ENCODE results near the gene OR5B2. TPM values are rescaled to one million over a fixed set of nuclear protein-coding genes. Genes with fewer than 3 reads are reported as not detected.

OR5B2 gene
- polyA plus RNA-seq (2012; ENCODE audit: low read depth, missing spikeins) = not detected

DNA sequence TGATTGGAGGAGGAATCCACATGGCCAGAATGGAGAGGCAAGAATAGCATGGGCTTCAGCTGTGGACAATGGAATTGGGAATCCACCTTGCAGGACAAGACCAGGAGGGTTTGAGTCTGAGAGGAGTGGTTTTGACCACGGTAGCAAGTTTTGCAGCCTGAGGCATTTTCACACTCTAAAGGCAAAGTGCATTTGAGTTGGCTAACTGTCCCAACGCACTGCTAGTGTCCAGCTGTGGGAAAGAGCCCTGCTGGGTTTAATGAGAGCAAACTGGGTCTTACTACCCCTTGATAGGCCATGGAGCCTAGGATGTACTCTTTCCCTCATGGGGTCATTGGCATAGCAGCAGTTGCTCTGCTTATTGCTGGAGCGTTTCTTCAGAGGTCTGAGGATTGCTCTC, at the start of gene OR5B2:
Gene OR5B2, minus strand, starts transcription at position 101 of the 400 bp plus-strand sequence. CDS start 4,860 bp downstream, outside the sequence.
- FAIRE-seq = no peak
- no peak for DNase-seq (ENCODE audit: insufficient read length, low spot score)
- TF ChIP-seq SPI1 (IDR thresholded peaks at IDR 0.05; ENCODE audit: low read depth, low read length) (no peak), POLR2A (IDR thresholded peaks at IDR 0.05; ENCODE audit: low read depth, low read length) (no peak), POU2F2 (IDR thresholded peaks at IDR 0.05; ENCODE audit: low read depth, low read length) (no peak), PAX5 (IDR thresholded peaks at IDR 0.05; ENCODE audit: insufficient read depth, low read length, severe bottlenecking) (no peak), POLR2AphosphoS5 (IDR thresholded peaks at IDR 0.05; ENCODE audit: low read depth, low read length) (no peak), TAF1 (IDR thresholded peaks at IDR 0.05; ENCODE audit: low read depth, low read length) (no peak)

DNA sequence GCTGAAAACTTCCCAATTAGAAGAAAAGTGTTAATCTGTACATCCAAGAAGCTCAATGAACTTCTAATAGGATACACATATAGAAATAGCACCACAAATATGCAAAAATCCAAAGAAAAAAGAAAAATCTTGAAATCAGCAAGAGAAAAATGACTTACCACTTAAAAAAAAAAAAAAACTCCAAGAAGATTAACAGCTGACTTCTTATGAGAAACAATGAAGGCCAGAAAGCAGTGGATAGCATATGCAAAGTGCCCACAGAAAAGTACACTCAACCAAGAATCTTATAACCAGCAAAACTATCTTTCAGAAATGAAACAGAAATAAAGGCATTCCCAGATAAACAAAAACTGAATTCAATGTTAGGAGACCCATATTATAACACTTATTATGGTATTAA, 44.0 kb upstream of the OR5B2 start:
- DNase-seq (ENCODE audit: insufficient read length, low spot score) = no peak
- TF ChIP-seq PAX5 (IDR thresholded peaks at IDR 0.05; ENCODE audit: insufficient read depth, low read length, severe bottlenecking) = no peak
- TF ChIP-seq POU2F2 (IDR thresholded peaks at IDR 0.05; ENCODE audit: low read depth, low read length) = no peak
- no peak for TF ChIP-seq POLR2A (IDR thresholded peaks at IDR 0.05; ENCODE audit: low read depth, low read length)
- no peak for TF ChIP-seq TAF1 (IDR thresholded peaks at IDR 0.05; ENCODE audit: low read depth, low read length)
- no peak for TF ChIP-seq POLR2AphosphoS5 (IDR thresholded peaks at IDR 0.05; ENCODE audit: low read depth, low read length)
- TF ChIP-seq SPI1 (IDR thresholded peaks at IDR 0.05; ENCODE audit: low read depth, low read length) = no peak
- FAIRE-seq = no peak

DNA sequence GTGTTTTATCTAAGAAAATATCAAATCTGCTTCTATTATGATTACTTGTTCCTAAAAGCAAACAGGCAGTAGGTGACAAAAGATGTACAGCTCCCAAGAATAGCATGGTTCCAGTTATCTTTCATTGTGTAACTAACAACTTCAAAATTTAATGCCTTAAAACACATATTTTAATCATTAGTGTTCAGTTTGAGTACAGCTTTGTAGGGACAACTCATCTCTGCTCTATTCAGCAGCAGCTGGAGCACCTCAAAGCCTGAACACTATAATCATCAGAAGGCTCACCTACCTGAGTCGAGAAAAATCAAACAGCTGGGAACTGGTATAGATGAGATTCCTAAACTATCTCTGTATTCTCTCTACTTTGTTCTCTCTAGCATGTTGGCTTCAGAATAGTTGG, 38.4 kb upstream of the OR5B2 start:
- no peak for FAIRE-seq
- TF ChIP-seq POLR2AphosphoS5 (IDR thresholded peaks at IDR 0.05; ENCODE audit: low read depth, low read length) (no peak), SPI1 (IDR thresholded peaks at IDR 0.05; ENCODE audit: low read depth, low read length) (no peak), PAX5 (IDR thresholded peaks at IDR 0.05; ENCODE audit: insufficient read depth, low read length, severe bottlenecking) (no peak), POLR2A (IDR thresholded peaks at IDR 0.05; ENCODE audit: low read depth, low read length) (no peak), TAF1 (IDR thresholded peaks at IDR 0.05; ENCODE audit: low read depth, low read length) (no peak), POU2F2 (IDR thresholded peaks at IDR 0.05; ENCODE audit: low read depth, low read length) (no peak)
- no peak for DNase-seq (ENCODE audit: insufficient read length, low spot score)

DNA sequence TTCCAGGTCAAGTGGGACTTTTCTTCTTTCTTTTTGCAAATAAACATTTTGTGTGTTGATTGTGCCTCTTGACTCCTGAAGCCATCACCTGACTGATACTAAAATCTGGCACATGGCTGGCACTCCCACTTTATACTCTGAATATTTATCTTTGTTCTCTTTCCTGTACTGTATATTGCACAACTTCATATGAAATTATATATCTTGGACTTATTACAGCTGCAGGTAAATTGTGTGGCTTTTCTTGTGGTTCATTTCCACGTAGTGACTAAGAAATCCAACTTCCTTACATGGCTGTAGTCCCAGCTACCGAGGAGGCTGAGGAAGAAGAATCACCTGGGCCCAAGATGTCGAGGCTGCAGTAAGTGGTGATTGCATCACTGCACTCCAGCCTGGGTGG, 37.8 kb upstream of the OR5B2 start:
- no peak for TF ChIP-seq SPI1 (IDR thresholded peaks at IDR 0.05; ENCODE audit: low read depth, low read length)
- no peak for TF ChIP-seq PAX5 (IDR thresholded peaks at IDR 0.05; ENCODE audit: insufficient read depth, low read length, severe bottlenecking)
- TF ChIP-seq POU2F2 (IDR thresholded peaks at IDR 0.05; ENCODE audit: low read depth, low read length) = no peak
- no peak for TF ChIP-seq POLR2AphosphoS5 (IDR thresholded peaks at IDR 0.05; ENCODE audit: low read depth, low read length)
- TF ChIP-seq POLR2A (IDR thresholded peaks at IDR 0.05; ENCODE audit: low read depth, low read length) = no peak
- no peak for TF ChIP-seq TAF1 (IDR thresholded peaks at IDR 0.05; ENCODE audit: low read depth, low read length)
- DNase-seq (ENCODE audit: insufficient read length, low spot score) (no peak), FAIRE-seq (no peak)

DNA sequence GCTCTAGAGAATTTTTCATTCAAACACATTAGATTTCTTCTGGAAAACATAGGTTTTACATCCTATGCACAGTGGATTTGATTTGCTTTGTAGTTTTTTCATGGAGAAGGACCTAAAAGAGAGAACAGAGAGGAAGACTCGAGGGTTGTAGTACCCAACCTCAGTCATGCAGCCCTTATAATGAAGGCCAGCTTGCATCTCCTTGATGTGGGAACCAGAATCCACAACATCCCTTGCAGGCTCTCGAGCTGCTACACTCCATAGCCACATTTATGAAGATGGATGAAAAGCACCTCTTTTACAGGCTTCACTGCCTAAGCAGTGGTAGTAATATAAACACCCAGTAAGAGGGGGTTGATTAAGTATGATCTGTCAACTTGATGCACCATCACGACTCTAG, 23.7 kb upstream of the OR5B2 start:
- DNase-seq (ENCODE audit: insufficient read length, low spot score) (no peak), FAIRE-seq (no peak)
- no peak for TF ChIP-seq POLR2AphosphoS5 (IDR thresholded peaks at IDR 0.05; ENCODE audit: low read depth, low read length)

DNA sequence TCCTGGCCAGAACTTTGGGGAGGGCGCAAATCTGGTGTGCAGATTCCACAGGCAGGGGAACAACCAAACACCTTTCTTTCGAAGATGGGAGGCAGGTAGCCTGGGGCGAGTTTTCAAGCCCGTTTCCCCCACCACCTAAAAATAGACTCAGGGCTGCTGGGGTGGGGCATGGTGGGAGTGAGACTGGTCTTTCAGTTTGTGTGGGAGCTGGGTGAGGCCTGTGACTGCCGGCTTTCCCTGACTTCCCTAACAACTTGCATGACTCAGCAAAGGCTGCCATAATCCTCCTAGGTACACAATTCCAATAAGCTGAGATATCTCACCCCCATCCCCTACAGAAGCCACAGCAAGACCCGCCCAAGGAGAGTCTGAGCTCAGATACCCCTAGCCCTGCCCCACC, 18.4 kb upstream of the OR5B2 start:
- DNase-seq (ENCODE audit: insufficient read length, low spot score) = no peak
- TF ChIP-seq POLR2AphosphoS5 (IDR thresholded peaks at IDR 0.05; ENCODE audit: low read depth, low read length) = no peak
- FAIRE-seq = no peak

DNA sequence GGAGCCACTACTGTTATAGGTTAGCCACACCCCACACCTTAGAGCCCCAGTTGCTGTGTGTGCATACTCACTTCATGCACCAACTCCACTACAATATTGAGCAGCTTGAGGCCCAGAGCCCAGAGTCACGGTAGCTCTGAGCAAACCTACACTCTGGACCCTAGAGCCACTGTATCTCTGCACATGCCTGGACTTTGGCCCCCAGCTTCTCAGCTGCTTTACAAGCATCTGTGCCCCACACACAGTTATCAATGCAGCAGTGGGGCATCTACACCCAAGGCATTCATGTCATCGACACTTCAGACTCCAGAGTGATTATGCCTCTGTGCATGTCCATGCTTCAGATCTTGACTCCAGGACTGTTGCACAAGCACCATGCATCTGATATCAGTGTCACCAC, 16.4 kb upstream of the OR5B2 start:
- FAIRE-seq (no peak), DNase-seq (ENCODE audit: insufficient read length, low spot score) (no peak)
- TF ChIP-seq SPI1 (IDR thresholded peaks at IDR 0.05; ENCODE audit: low read depth, low read length) = no peak
- TF ChIP-seq PAX5 (IDR thresholded peaks at IDR 0.05; ENCODE audit: insufficient read depth, low read length, severe bottlenecking) = no peak
- no peak for TF ChIP-seq POU2F2 (IDR thresholded peaks at IDR 0.05; ENCODE audit: low read depth, low read length)
- no peak for TF ChIP-seq POLR2AphosphoS5 (IDR thresholded peaks at IDR 0.05; ENCODE audit: low read depth, low read length)
- no peak for TF ChIP-seq POLR2A (IDR thresholded peaks at IDR 0.05; ENCODE audit: low read depth, low read length)
- TF ChIP-seq TAF1 (IDR thresholded peaks at IDR 0.05; ENCODE audit: low read depth, low read length) = no peak

DNA sequence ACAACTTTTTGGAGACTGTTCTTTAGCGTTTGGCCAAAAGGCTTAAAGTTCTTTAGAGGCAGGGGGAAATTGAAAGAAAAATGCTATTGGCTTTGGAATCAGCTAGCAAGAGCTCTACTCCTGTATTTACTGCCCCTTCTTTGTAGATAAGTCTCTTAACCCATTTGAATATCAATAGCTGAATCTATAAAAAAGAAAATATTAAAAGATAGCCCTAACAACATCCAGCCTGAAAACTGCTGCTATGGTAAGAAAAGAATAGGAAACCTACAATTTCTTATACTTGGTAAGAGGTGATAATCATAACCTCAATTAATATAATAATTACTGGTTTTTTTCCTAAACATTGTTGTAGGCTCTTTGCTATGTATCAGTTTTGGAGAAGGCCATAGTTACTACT, 14.2 kb upstream of the OR5B2 start, which contains the start of gene OR5B12:
Gene OR5B12, minus strand, starts transcription at position 101 of the 400 bp plus-strand sequence. CDS start 2,085 bp downstream, outside the sequence.
- no peak for DNase-seq (ENCODE audit: insufficient read length, low spot score)
- FAIRE-seq = no peak
- no peak for TF ChIP-seq POLR2A (IDR thresholded peaks at IDR 0.05; ENCODE audit: low read depth, low read length)

DNA sequence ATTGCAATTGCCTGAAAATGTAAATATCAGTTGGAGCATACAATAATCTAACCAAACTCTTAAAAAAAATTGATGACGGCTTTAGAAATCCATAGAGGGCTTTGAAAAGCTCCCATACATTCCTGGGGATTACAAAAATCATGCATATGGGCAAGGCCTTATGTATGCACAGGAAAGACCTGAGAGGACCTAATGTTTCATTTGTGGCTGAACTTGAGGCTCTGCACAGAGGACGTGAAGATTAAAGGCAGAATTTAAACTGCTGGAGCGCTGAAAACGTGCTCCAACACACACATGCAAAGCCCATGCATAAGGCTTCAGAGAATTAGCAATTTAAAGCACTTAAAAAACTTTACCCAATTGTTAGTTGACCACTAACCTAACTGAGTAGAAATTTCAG, 10.6 kb upstream of the OR5B2 start:
- TF ChIP-seq POLR2AphosphoS5 (IDR thresholded peaks at IDR 0.05; ENCODE audit: low read depth, low read length) (no peak), PAX5 (IDR thresholded peaks at IDR 0.05; ENCODE audit: insufficient read depth, low read length, severe bottlenecking) (no peak), POU2F2 (IDR thresholded peaks at IDR 0.05; ENCODE audit: low read depth, low read length) (no peak), TAF1 (IDR thresholded peaks at IDR 0.05; ENCODE audit: low read depth, low read length) (no peak), POLR2A (IDR thresholded peaks at IDR 0.05; ENCODE audit: low read depth, low read length) (no peak), SPI1 (IDR thresholded peaks at IDR 0.05; ENCODE audit: low read depth, low read length) (no peak)
- FAIRE-seq (no peak), DNase-seq (ENCODE audit: insufficient read length, low spot score) (no peak)

DNA sequence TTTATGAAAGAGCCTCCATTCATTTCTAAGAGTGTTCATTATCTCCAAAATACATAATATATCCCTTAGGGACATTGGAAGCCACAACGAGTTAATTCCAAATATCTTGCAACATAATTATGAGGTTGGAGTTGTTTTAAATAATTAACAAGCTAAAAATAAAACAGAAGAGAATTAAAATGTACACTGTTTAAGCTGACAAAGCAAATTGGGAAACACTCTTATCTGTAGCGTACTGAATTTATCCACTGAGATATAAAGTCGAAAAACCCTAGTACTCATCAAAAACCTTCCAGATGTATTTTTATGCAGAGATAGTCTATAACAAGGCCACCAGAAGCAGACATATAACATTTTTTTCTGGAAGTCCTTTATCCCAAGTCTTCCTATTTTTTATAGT, 6.3 kb upstream of the OR5B2 start:
- DNase-seq (ENCODE audit: insufficient read length, low spot score) (no peak), FAIRE-seq (no peak)
- TF ChIP-seq TAF1 (IDR thresholded peaks at IDR 0.05; ENCODE audit: low read depth, low read length) (no peak), POU2F2 (IDR thresholded peaks at IDR 0.05; ENCODE audit: low read depth, low read length) (no peak), PAX5 (IDR thresholded peaks at IDR 0.05; ENCODE audit: insufficient read depth, low read length, severe bottlenecking) (no peak), SPI1 (IDR thresholded peaks at IDR 0.05; ENCODE audit: low read depth, low read length) (no peak), POLR2AphosphoS5 (IDR thresholded peaks at IDR 0.05; ENCODE audit: low read depth, low read length) (no peak), POLR2A (IDR thresholded peaks at IDR 0.05; ENCODE audit: low read depth, low read length) (no peak)
